GM10248 (cell line): ENCODE results near the gene PTGFR.

Experiments
- CTCF ChIA-PET: fragments of 300-600 bp; sonication (Branson Sonifier 250); formaldehyde crosslinking; extraction: SDS; loops from one replicate; lab custom pipeline; 2021; ENCODE audit warnings: antibody characterized with exemption; lab: Yijun Ruan, JAX
- POLR2A ChIA-PET: fragments of 350-650 bp; sonication (Branson Sonifier 250); formaldehyde crosslinking; extraction: SDS; loops from one replicate; lab custom pipeline; 2020; ENCODE audit warnings: antibody characterized with exemption; lab: Yijun Ruan, JAX
- DNase-seq: peaks from one replicate; pipeline ENCODE4 v3.0.0; 2012; ENCODE audit errors: extremely low spot score
- TF ChIP-seq, protein P1 (sequence below): IDR thresholded peaks from 2 replicates; pipeline ENCODE4 v1.5.1; 2012; ENCODE audit warnings: mild to moderate bottlenecking, low read depth; ENCODE audit errors: extremely low read depth, missing control alignments, control extremely low read depth

PTGFR gene

GRCh38 chr1:78586572-78586971 lies 95.8 kb downstream of the PTGFR start:
- POLR2A ChIA-PET = no interaction called here
- CTCF ChIA-PET = no interaction called here
- DNase-seq = no peak
- TF ChIP-seq, protein P1, sequence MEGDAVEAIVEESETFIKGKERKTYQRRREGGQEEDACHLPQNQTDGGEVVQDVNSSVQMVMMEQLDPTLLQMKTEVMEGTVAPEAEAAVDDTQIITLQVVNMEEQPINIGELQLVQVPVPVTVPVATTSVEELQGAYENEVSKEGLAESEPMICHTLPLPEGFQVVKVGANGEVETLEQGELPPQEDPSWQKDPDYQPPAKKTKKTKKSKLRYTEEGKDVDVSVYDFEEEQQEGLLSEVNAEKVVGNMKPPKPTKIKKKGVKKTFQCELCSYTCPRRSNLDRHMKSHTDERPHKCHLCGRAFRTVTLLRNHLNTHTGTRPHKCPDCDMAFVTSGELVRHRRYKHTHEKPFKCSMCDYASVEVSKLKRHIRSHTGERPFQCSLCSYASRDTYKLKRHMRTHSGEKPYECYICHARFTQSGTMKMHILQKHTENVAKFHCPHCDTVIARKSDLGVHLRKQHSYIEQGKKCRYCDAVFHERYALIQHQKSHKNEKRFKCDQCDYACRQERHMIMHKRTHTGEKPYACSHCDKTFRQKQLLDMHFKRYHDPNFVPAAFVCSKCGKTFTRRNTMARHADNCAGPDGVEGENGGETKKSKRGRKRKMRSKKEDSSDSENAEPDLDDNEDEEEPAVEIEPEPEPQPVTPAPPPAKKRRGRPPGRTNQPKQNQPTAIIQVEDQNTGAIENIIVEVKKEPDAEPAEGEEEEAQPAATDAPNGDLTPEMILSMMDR = no peak

DNA sequence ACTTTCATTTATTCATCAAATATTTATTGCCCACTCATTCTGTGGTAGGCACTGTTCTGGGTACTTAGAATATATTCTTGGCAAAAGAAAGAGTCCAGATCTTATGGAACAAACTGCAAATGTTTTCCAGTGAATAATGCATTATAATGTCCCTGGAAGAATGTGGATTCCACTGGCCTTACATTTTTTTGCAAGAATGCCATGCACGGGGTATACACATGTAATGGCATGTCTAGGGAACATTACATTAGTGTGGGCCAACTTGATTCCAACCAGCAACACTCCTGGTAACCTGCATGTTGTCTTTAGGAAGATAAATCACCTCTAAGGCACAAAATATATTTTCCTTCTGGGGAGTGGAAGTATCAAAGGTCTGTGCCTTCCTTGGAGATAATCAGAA lies 96.4 kb downstream of the PTGFR start:
- TF ChIP-seq, protein P1 = no peak
- POLR2A ChIA-PET = no interaction called here
- CTCF ChIA-PET = interaction anchor here (1.3 kb wide), 1 partner anchor 10 kb away, joined by 3 read pairs; no protein-coding TSS in a partner anchor
- DNase-seq = no peak
